ENCODE data around the gene ARMH4. TPM values are rescaled to one million over a fixed set of nuclear protein-coding genes. Genes with fewer than 3 reads are reported as not detected.

The ARMH4 gene
- total RNA-seq, 1 experiment from 2014 or later, result 42.6 TPM

DNA sequence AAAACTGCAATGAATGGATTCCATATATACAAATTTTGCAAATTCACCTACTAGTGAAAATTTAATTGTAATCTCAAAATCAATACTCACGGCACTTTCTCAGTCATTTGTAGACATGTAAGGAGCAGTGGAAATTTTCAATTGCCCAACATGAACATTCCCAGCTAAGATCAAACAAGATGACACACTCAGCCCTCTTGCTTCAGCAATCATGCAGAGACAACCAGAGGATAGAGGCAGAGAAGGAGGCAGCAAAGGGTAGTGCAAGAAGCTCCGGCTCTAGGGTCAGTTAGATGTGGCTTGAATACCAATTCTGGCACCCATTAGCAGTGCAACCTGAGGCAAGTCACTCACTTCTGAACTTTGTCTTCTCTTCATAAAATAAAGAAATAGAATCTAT lies 194.6 kb downstream of the ARMH4 start:
- H3K79me1 ChIP-seq (ENCODE audit: insufficient read depth, low read depth, low read length, poor library complexity, severe bottlenecking), result no peaks in the 10 kb centered on the region
- H3K9me3 Mint-ChIP-seq, result peaks cover 6 to 26% of the 10 kb centered on the region in 2 experiments
- H2BK120ac ChIP-seq (ENCODE audit: low read depth, low read length, poor library complexity, severe bottlenecking), result no peak overlapping the region
- H3K23me2 ChIP-seq (ENCODE audit: insufficient read length, low read depth, low read length, poor library complexity, severe bottlenecking), result no peaks in the 10 kb centered on the region
- H3K4me1 ChIP-seq (ENCODE audit: insufficient read depth, low read length), result no peaks in the 10 kb centered on the region; the same call in 1 of the 2 replicates
- no peak overlapping the region for H3K14ac ChIP-seq (ENCODE audit: insufficient read depth, low read length)
- H3K27me3 ChIP-seq (ENCODE audit: insufficient read depth, low read length), result no peaks in the 10 kb centered on the region
- H2BK20ac ChIP-seq (ENCODE audit: low read depth, low read length, poor library complexity, severe bottlenecking), result no peak overlapping the region
- no CpG with 5 or more reads among the region's 2 CpGs for WGBS (ENCODE audit: extremely low coverage, insufficient read length, low lambda C conversion rate)
- no peak overlapping the region for H3K23ac ChIP-seq (ENCODE audit: insufficient read length, low read depth, low read length)
- H3K36me3 Mint-ChIP-seq (ENCODE audit: insufficient read depth in 1 of 3, low read depth in 3 of 3), result peaks cover 1 to 10% (median 7%) of the 10 kb centered on the region in 3 experiments; a peak in 3 of 7 replicates
- no peak overlapping the region for H2BK12ac ChIP-seq (ENCODE audit: insufficient read length, low read depth, low read length)
- no peak overlapping the region; a peak in 1 of 7 replicates for H3K27ac Mint-ChIP-seq
- H3K4ac ChIP-seq (ENCODE audit: low read depth, low read length), result no peak overlapping the region
- H2BK15ac ChIP-seq (ENCODE audit: low read depth, low read length), result no peak overlapping the region
- no peaks in the 10 kb centered on the region for H3K79me2 ChIP-seq (ENCODE audit: insufficient read depth, low read length)
- H2AK5ac ChIP-seq (ENCODE audit: insufficient read length, low read length), result no peak overlapping the region
- H3K9me3 ChIP-seq (ENCODE audit: control insufficient read depth, low read depth, low read length), result no peaks in the 10 kb centered on the region
- H4K8ac ChIP-seq (replicated peaks; ENCODE audit: insufficient read length, low read depth, low read length), result no peak overlapping the region
- no peaks in the 10 kb centered on the region; the same call in 1 of the 2 replicates for H3K27me3 Mint-ChIP-seq (ENCODE audit: low read depth)
- H3K18ac ChIP-seq (ENCODE audit: insufficient read length, low read depth, low read length), result no peak overlapping the region
- H3K4me3 Mint-ChIP-seq, result no peak overlapping the region
- H2BK5ac ChIP-seq (ENCODE audit: insufficient read length, low read length), result no peak overlapping the region
- no peak for DNase-seq
- no peak overlapping the region for H3K56ac ChIP-seq (ENCODE audit: insufficient read length, low read depth, low read length)
- H3K4me1 Mint-ChIP-seq, result peaks cover 17 to 22% of the 10 kb centered on the region in 2 experiments
- H4K91ac ChIP-seq (ENCODE audit: insufficient read length, low read depth, low read length), result no peak overlapping the region
- H2AFZ ChIP-seq (ENCODE audit: low read length), result no peak overlapping the region
- TF ChIP-seq CTCF (conservative IDR thresholded peaks at IDR 0.05), result no peak
- H3T11ph ChIP-seq (ENCODE audit: low read length), result no peak overlapping the region
- no peak overlapping the region for H4K5ac ChIP-seq (ENCODE audit: insufficient read length, low read depth, low read length)
- H3K4me2 ChIP-seq (ENCODE audit: insufficient read depth, insufficient read length, low read length), result no peak overlapping the region
- H3K27ac ChIP-seq (ENCODE audit: insufficient read length, low read depth, low read length), result no peak overlapping the region
- no peak overlapping the region for H3K9ac ChIP-seq (ENCODE audit: extremely low read depth, insufficient read length, low read length)
- H4K20me1 ChIP-seq (ENCODE audit: control insufficient read depth, insufficient read depth, insufficient read length), result no peaks in the 10 kb centered on the region

Other genes with a start within 250 kb of the ARMH4 start
- 38.4 and 41.0 TPM in 2 replicates for gene ACTR10, start 47.9 kb upstream of the ARMH4 start, total RNA-seq (2021)
- gene PSMA3, start 92.6 kb upstream of the ARMH4 start, total RNA-seq (2021), result 340 and 342 TPM in 2 replicates
- gene ARID4A, start 146.3 kb upstream of the ARMH4 start, total RNA-seq (2021), result 12.9 and 13.2 TPM in 2 replicates
- not detected in 2 replicates for gene TOMM20L, start 243.7 kb upstream of the ARMH4 start, total RNA-seq (2021)

Data from H9 (cell line).